PC-3 (cell line): ENCODE data around the gene GBP1.

Experiments used
- CTCF ChIP-seq: fragments of 300-600 bp; sonication (generic); conservative IDR thresholded peaks from 2 replicates; pipeline ENCODE4 v1.5.1; 2017; ENCODE audit warnings: antibody characterized with exemption, low read depth, mild to moderate bottlenecking, low read length
- EZH2 ChIP-seq: fragments of 300-600 bp; sonication (generic); IDR thresholded peaks from one replicate; pipeline ENCODE4 v1.6.1; 2017; ENCODE audit warnings: antibody characterized with exemption, mild to moderate bottlenecking, low read length; ENCODE audit not compliant: unreplicated experiment
- EZH2phosphoT487 ChIP-seq: fragments of 300-600 bp; sonication (generic); IDR thresholded peaks from 2 replicates; pipeline ENCODE4 v1.6.1; 2018; ENCODE audit warnings: mild to moderate bottlenecking, antibody characterized with exemption, low read length, borderline replicate concordance

DNA sequence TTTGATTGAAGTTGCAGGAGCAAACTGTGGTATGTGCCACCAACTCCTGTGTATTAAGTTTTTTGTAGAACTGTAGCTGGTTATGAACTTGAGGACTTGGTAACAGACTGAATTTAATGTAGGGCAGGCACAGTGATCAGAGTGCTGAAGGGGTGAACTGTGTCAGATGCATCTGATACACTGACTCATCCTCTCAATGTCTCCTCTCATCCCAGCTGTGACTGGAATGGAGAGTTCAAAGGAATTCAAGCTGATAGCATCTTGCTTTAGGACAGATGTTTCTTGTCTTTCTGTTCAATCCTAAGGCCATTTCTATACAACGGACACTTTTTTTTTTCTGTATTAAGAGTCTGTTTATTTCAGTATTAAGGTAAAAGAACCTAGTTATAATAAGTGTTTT, 25.0 kb upstream of the GBP1 start:
- no peak for TF ChIP-seq CTCF
- TF ChIP-seq EZH2phosphoT487 = no peak
- TF ChIP-seq EZH2 = no peak
